Tibial artery (tissue), 4 donors: ENCODE results near the gene MUC5B.
A peak's percentile ranks its signal among the peaks of the same experiment; 100 is the strongest.

ENCODE experiments used
- DNase-seq, 2 donors: peaks; one replicate each; pipeline ENCODE4 v3.0.0-alpha.2; 2019
- H3K27ac ChIP-seq, 2 donors: fragments of 200-600 bp; sonication (generic) in 1 of 2; 1 replicate in 1 of 2; 2 replicates in 1 of 2; pipeline ENCODE4 v1.5.1; 2018 to 2019; ENCODE audit warnings: mild to moderate bottlenecking in 1 of 2
- H3K27me3 ChIP-seq, 2 donors: fragments of 200-600 bp; sonication (generic) in 1 of 2; one replicate each; pipeline versions ENCODE4 v1.5.1 to v1.6.0; 2016 to 2019
- H3K36me3 ChIP-seq, 3 donors: fragments of 200-600 bp; sonication (generic) in 2 of 3; one replicate each; pipeline ENCODE4 v1.5.1; 2016 to 2019; ENCODE audit warnings: mild to moderate bottlenecking in 2 of 3
- H3K4me1 ChIP-seq, 4 donors: fragments of 200-600 bp; sonication (generic) in 2 of 4; 1 replicate in 3 of 4; 2 replicates in 1 of 4; pipeline ENCODE4 v1.5.1; 2016 to 2019
- H3K4me3 ChIP-seq, 2 donors: fragments of 200-600 bp; sonication (generic) in 1 of 2; 1 replicate in 1 of 2; 2 replicates in 1 of 2; pipeline ENCODE4 v1.5.1; 2018 to 2019; ENCODE audit warnings: mild to moderate bottlenecking in 2 of 2
- H3K9me3 ChIP-seq, 3 donors: fragments of 200-600 bp; sonication (generic) in 1 of 3; one replicate each; pipeline ENCODE4 v1.5.1; 2016 to 2019
- CTCF ChIP-seq, 2 experiments: fragments of 200-600 bp in 1 of 2; fragments of 450-650 bp in 1 of 2; IDR thresholded peaks; one replicate each; pipeline ENCODE4 v1.5.1; 2017 to 2019; ENCODE audit warnings: antibody characterized with exemption in 2 of 2, mild to moderate bottlenecking in 1 of 2, moderate library complexity in 1 of 2
- intact Hi-C: fragments of 100-400 bp; cut with DNase I; formaldehyde crosslinking; loops from one replicate; pipeline ENCODE4 v1.15.0; 2023; ENCODE audit warnings: low total_unique reads

The MUC5B gene

DNA sequence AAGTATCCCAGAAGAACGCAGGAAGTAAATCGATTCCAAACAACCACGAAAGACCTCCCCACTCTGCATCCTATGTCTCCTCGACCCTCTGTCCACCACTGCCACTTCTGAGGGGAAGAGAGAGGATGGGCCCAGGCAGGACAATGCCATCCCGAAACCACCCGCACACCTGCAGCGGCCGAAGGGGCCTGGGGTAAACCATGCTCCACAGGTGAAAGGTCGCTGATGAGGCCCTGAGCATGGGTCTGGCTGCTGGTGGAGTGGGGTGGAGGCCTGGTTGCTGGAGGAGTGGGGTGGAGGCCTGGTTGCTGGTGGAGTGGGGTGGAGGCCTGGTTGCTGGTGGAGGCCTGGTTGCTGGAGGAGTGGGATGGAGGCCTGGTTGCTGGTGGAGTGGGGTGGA is 73.4 kb downstream of the MUC5B start:
- DNase-seq: peak in 1 of 2 donors; percentile 10
- TF ChIP-seq CTCF (IDR thresholded peaks at IDR 0.05): no peak
- H3K36me3 ChIP-seq: peaks cover 19 to 55% (median 50%) of the 10 kb centered on the region in 3 donors
- H3K27ac ChIP-seq: no peak overlapping the region
- H3K9me3 ChIP-seq: no peaks in the 10 kb centered on the region
- H3K27me3 ChIP-seq: no peaks in the 10 kb centered on the region
- peaks cover 0 to 31% (median 22%) of the 10 kb centered on the region in 4 donors for H3K4me1 ChIP-seq
- intact Hi-C loops: no loop called here
- no peak overlapping the region for H3K4me3 ChIP-seq

- no peak overlapping the region for H3K4me3 ChIP-seq
- intact Hi-C loops: no loop called here
- H3K9me3 ChIP-seq: no peaks in the 10 kb centered on the region
- H3K27me3 ChIP-seq: no peaks in the 10 kb centered on the region
- no peak for TF ChIP-seq CTCF (IDR thresholded peaks at IDR 0.05)
- DNase-seq: no peak
- no peak overlapping the region for H3K27ac ChIP-seq
- peaks cover 19 to 49% (median 49%) of the 10 kb centered on the region in 3 donors for H3K36me3 ChIP-seq
- H3K4me1 ChIP-seq: peaks cover 0 to 35% (median 22%) of the 10 kb centered on the region in 4 donors
Measured at GRCh38 chr11:1297011-1297575, 74.2 kb downstream of the MUC5B start.

- intact Hi-C loops: no loop called here
- Histone ChIP-seq H3K27ac (no peak overlapping the region), H3K4me1 (peaks cover 0 to 42% (median 24%) of the 10 kb centered on the region in 4 donors), H3K9me3 (no peaks in the 10 kb centered on the region), H3K4me3 (no peak overlapping the region), H3K36me3 (peaks cover 18 to 43% (median 42%) of the 10 kb centered on the region in 3 donors), H3K27me3 (no peaks in the 10 kb centered on the region)
- no peak for TF ChIP-seq CTCF (IDR thresholded peaks at IDR 0.05)
- peak in 1 of 2 donors; percentile 19 for DNase-seq
Measured at GRCh38 chr11:1297576-1298473, 75.0 kb downstream of the MUC5B start.

GRCh38 chr11:1298695-1299492 is 76.0 kb downstream of the MUC5B start:
- no peak for TF ChIP-seq CTCF (IDR thresholded peaks at IDR 0.05)
- Histone ChIP-seq H3K36me3 (peaks cover 8 to 33% (median 31%) of the 10 kb centered on the region in 3 donors), H3K4me1 (peaks cover 0 to 53% (median 32%) of the 10 kb centered on the region in 4 donors), H3K27ac (peak overlapping the region; percentile 40 to 66), H3K27me3 (no peaks in the 10 kb centered on the region), H3K4me3 (no peak overlapping the region), H3K9me3 (no peaks in the 10 kb centered on the region)
- peak; percentile 84 to 90 for DNase-seq
- intact Hi-C loops: no loop called here

DNA sequence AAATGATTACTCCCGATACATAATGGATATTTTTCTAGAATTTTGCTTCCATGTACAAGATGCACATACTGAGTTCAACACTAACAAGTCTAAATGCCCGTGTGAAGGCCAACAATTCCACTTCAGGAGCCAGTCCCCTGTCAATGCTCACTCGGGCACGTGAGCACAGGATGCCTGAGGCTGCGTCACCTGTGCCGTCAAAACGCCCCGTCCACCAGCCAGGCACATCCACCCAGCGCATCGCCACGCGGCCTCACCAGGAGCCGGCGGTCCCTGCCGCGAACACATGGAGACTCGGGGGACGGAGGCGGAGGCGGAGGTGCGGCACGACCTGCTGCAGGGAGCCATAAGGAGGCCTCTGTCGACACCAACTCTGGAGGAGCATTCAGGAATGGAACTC is 76.8 kb downstream of the MUC5B start:
- Histone ChIP-seq H3K27me3 (no peaks in the 10 kb centered on the region), H3K4me1 (peaks cover 0 to 60% (median 38%) of the 10 kb centered on the region in 4 donors), H3K9me3 (no peaks in the 10 kb centered on the region), H3K4me3 (no peak overlapping the region), H3K36me3 (peaks cover 7 to 30% (median 29%) of the 10 kb centered on the region in 3 donors), H3K27ac (peak overlapping the region; percentile 34 to 66)
- DNase-seq: peak in 1 of 2 donors; percentile 20
- intact Hi-C loops: loop anchor here (10.0 kb wide), 1 partner anchor 215 kb away; no protein-coding TSS in a partner anchor
- TF ChIP-seq CTCF (IDR thresholded peaks at IDR 0.05): no peak
